Stimulated activated naive B cell treated with anti-CD40 and anti-IgM and Interleukin-4, amounts not matched to agents 10 μg/mL and 1 μg/mL and 100 μg/mL, for 72 hours (primary cell): ENCODE data around the gene RETREG1.
"Not testable (repeated sequence)": the region's sequence is repeated elsewhere in the genome, so short reads cannot be mapped to it uniquely, and the experiment has no call there.

Experiments used
- ATAC-seq, 2 donors: fragments of 150-1000 bp; cut with Tn5 transposase; replicated peaks; 2 replicates each; pipeline ENCODE4 v1.10.0; 2021; ENCODE audit warnings: moderate library complexity in 1 of 2
- DNase-seq: peaks from one replicate; pipeline ENCODE4 v3.0.0; 2021
- H3K27ac Mint-ChIP-seq: one replicate; pipeline ENCODE4 v1.8.0; 2022; ENCODE audit warnings: mild to moderate bottlenecking, mixed read lengths
- H3K27me3 Mint-ChIP-seq, 2 donors: one replicate each; pipeline ENCODE4 v1.8.0; 2022; ENCODE audit warnings: mixed read lengths in 2 of 2
- H3K36me3 Mint-ChIP-seq, 2 donors: one replicate each; pipeline ENCODE4 v1.8.0; 2022; ENCODE audit warnings: mixed read lengths in 2 of 2, mild to moderate bottlenecking in 1 of 2
- H3K4me1 Mint-ChIP-seq, 2 donors: one replicate each; pipeline ENCODE4 v1.8.0; 2022; ENCODE audit warnings: mixed read lengths in 2 of 2, mild to moderate bottlenecking in 1 of 2
- H3K4me3 Mint-ChIP-seq, 2 donors: one replicate each; pipeline ENCODE4 v1.8.0; 2022; ENCODE audit warnings: mild to moderate bottlenecking in 2 of 2, mixed read lengths in 2 of 2, moderate library complexity in 1 of 2
- H3K9me3 Mint-ChIP-seq, 2 donors: one replicate each; pipeline ENCODE4 v1.8.0; 2022; ENCODE audit warnings: mixed read lengths in 2 of 2, mild to moderate bottlenecking in 1 of 2

Gene RETREG1

GRCh38 chr5:16616536-16617273, at the start of gene RETREG1:
Gene RETREG1 (minus strand): TSS chr5:16616997. CDS start chr5:16616971, 26 bp downstream.
- peak within 1 kb of the TSS; percentile 89 for H3K27ac Mint-ChIP-seq
- no peaks in the 10 kb centered on the region for H3K9me3 Mint-ChIP-seq
- ATAC-seq (peak; percentile 85 to 86), DNase-seq (peak; percentile 57)
- H3K36me3 Mint-ChIP-seq: peaks cover 0 to 1% of the 10 kb centered on the region in 2 donors
- H3K27me3 Mint-ChIP-seq: no peaks in the 10 kb centered on the region
- H3K4me3 Mint-ChIP-seq: no peak within 1 kb of the TSS
- H3K4me1 Mint-ChIP-seq: peaks cover 8 to 14% of the 10 kb centered on the region in 2 donors

GRCh38 chr5:16666130-16666882, 49.5 kb upstream of the RETREG1 start:
- no peak overlapping the region for H3K4me3 Mint-ChIP-seq
- H3K27me3 Mint-ChIP-seq: no peaks in the 10 kb centered on the region
- ATAC-seq: no peak
- H3K27ac Mint-ChIP-seq: no peak overlapping the region
- DNase-seq: no peak
- H3K36me3 Mint-ChIP-seq: no peaks in the 10 kb centered on the region
- H3K9me3 Mint-ChIP-seq: no peaks in the 10 kb centered on the region
- H3K4me1 Mint-ChIP-seq: no peaks in the 10 kb centered on the region

GRCh38 chr5:16665601-16666000, 48.8 kb upstream of the RETREG1 start:
- Mint-ChIP-seq H3K36me3 (no peaks in the 10 kb centered on the region), H3K27ac (no peak overlapping the region), H3K27me3 (no peaks in the 10 kb centered on the region), H3K4me1 (no peaks in the 10 kb centered on the region), H3K4me3 (no peak overlapping the region), H3K9me3 (no peaks in the 10 kb centered on the region)
- ATAC-seq (no peak), DNase-seq (no peak)

- H3K9me3 Mint-ChIP-seq: no peaks in the 10 kb centered on the region
- no peak for ATAC-seq
- H3K4me3 Mint-ChIP-seq: no peak overlapping the region
- no peaks in the 10 kb centered on the region for H3K4me1 Mint-ChIP-seq
- no peak overlapping the region for H3K27ac Mint-ChIP-seq
- no peak for DNase-seq
- no peaks in the 10 kb centered on the region for H3K36me3 Mint-ChIP-seq
- H3K27me3 Mint-ChIP-seq: no peaks in the 10 kb centered on the region
These were observed 47.6 kb upstream of the RETREG1 start for GRCh38 chr5:16664368-16664767.

GRCh38 chr5:16663840-16664239, 47.0 kb upstream of the RETREG1 start:
- no peaks in the 10 kb centered on the region for H3K9me3 Mint-ChIP-seq
- DNase-seq (no peak), ATAC-seq (no peak)
- H3K27ac Mint-ChIP-seq: no peak overlapping the region
- no peaks in the 10 kb centered on the region for H3K36me3 Mint-ChIP-seq
- H3K4me1 Mint-ChIP-seq: no peaks in the 10 kb centered on the region
- no peaks in the 10 kb centered on the region for H3K27me3 Mint-ChIP-seq
- H3K4me3 Mint-ChIP-seq: no peak overlapping the region

- no peak for DNase-seq
- Mint-ChIP-seq H3K4me3 (no peak overlapping the region), H3K9me3 (no peaks in the 10 kb centered on the region), H3K27ac (no peak overlapping the region), H3K27me3 (peaks cover 0 to under 1% of the 10 kb centered on the region in 2 donors), H3K36me3 (no peaks in the 10 kb centered on the region), H3K4me1 (no peaks in the 10 kb centered on the region)
- no peak for ATAC-seq
These were observed 44.9 kb upstream of the RETREG1 start for GRCh38 chr5:16661713-16662112.

GRCh38 chr5:16660982-16661381, 44.2 kb upstream of the RETREG1 start:
- Mint-ChIP-seq H3K27me3 (peaks cover 0 to 3% of the 10 kb centered on the region in 2 donors), H3K4me1 (no peaks in the 10 kb centered on the region), H3K9me3 (no peaks in the 10 kb centered on the region), H3K27ac (no peak overlapping the region), H3K4me3 (no peak overlapping the region), H3K36me3 (no peaks in the 10 kb centered on the region)
- DNase-seq: no peak
- no peak for ATAC-seq

- DNase-seq: no peak
- no peaks in the 10 kb centered on the region for H3K36me3 Mint-ChIP-seq
- H3K27ac Mint-ChIP-seq: no peak overlapping the region
- H3K4me3 Mint-ChIP-seq: no peak overlapping the region
- peaks cover 0 to 3% of the 10 kb centered on the region in 2 donors for H3K4me1 Mint-ChIP-seq
- H3K27me3 Mint-ChIP-seq: peaks cover 1 to 3% of the 10 kb centered on the region in 2 donors
- no peak for ATAC-seq
- H3K9me3 Mint-ChIP-seq: no peaks in the 10 kb centered on the region
These were observed 42.7 kb upstream of the RETREG1 start for GRCh38 chr5:16659536-16659935.

GRCh38 chr5:16656561-16657191, 39.9 kb upstream of the RETREG1 start:
- Mint-ChIP-seq H3K4me3 (no peak overlapping the region), H3K27me3 (peaks cover 3 to 4% of the 10 kb centered on the region in 2 donors), H3K36me3 (no peaks in the 10 kb centered on the region), H3K27ac (no peak overlapping the region), H3K9me3 (no peaks in the 10 kb centered on the region), H3K4me1 (peaks cover 0 to 4% of the 10 kb centered on the region in 2 donors)
- no peak for DNase-seq
- no peak for ATAC-seq

GRCh38 chr5:16654647-16655334, 38.0 kb upstream of the RETREG1 start:
- H3K4me1 Mint-ChIP-seq: peaks cover 0 to 4% of the 10 kb centered on the region in 2 donors
- ATAC-seq (peak; percentile 78 to 82), DNase-seq (no peak)
- H3K9me3 Mint-ChIP-seq: no peaks in the 10 kb centered on the region
- no peak overlapping the region for H3K4me3 Mint-ChIP-seq
- no peak overlapping the region for H3K27ac Mint-ChIP-seq
- H3K36me3 Mint-ChIP-seq: no peaks in the 10 kb centered on the region
- peaks cover 3 to 4% of the 10 kb centered on the region in 2 donors for H3K27me3 Mint-ChIP-seq

- H3K9me3 Mint-ChIP-seq: peaks cover 10 to 11% of the 10 kb centered on the region in 2 donors
- H3K27me3 Mint-ChIP-seq, H3K4me3 Mint-ChIP-seq, H3K27ac Mint-ChIP-seq, H3K4me1 Mint-ChIP-seq, DNase-seq, ATAC-seq, H3K36me3 Mint-ChIP-seq: not testable (repeated sequence)
These were observed 31.9 kb upstream of the RETREG1 start for GRCh38 chr5:16648739-16649138.

GRCh38 chr5:16644301-16644889, 27.6 kb upstream of the RETREG1 start:
- Mint-ChIP-seq H3K36me3 (peaks cover 0 to 5% of the 10 kb centered on the region in 2 donors), H3K27me3 (peaks cover 0 to 7% of the 10 kb centered on the region in 2 donors), H3K27ac (no peak overlapping the region), H3K4me1 (no peaks in the 10 kb centered on the region), H3K4me3 (no peak overlapping the region), H3K9me3 (peaks cover 10 to 11% of the 10 kb centered on the region in 2 donors)
- no peak for ATAC-seq
- DNase-seq: no peak

GRCh38 chr5:16642867-16643266, 26.1 kb upstream of the RETREG1 start:
- H3K36me3 Mint-ChIP-seq: peaks cover 0 to 4% of the 10 kb centered on the region in 2 donors
- peaks cover 6 to 7% of the 10 kb centered on the region in 2 donors for H3K9me3 Mint-ChIP-seq
- ATAC-seq (no peak), DNase-seq (no peak)
- no peak overlapping the region for H3K4me3 Mint-ChIP-seq
- H3K27ac Mint-ChIP-seq: no peak overlapping the region
- no peaks in the 10 kb centered on the region for H3K4me1 Mint-ChIP-seq
- peaks cover 0 to 3% of the 10 kb centered on the region in 2 donors for H3K27me3 Mint-ChIP-seq

GRCh38 chr5:16639206-16639605, 22.4 kb upstream of the RETREG1 start:
- ATAC-seq (no peak), DNase-seq (no peak)
- Mint-ChIP-seq H3K36me3 (no peaks in the 10 kb centered on the region), H3K4me1 (no peaks in the 10 kb centered on the region), H3K4me3 (no peak overlapping the region), H3K9me3 (no peaks in the 10 kb centered on the region), H3K27me3 (peaks cover 0 to 6% of the 10 kb centered on the region in 2 donors), H3K27ac (no peak overlapping the region)
